Placental epithelial cell (primary cell): ENCODE results near the gene TIPARP. TPM values are rescaled to one million over a fixed set of nuclear protein-coding genes. Genes with fewer than 3 reads are reported as not detected.

Source experiments
- total RNA-seq: library from RNA; depleted of rRNA; stranded (reverse); fragments of >200 nt; gene quantifications from 2 replicates; pipeline ENCODE4 v1.2.3, GENCODE V29; 2012

The TIPARP gene, protein sequence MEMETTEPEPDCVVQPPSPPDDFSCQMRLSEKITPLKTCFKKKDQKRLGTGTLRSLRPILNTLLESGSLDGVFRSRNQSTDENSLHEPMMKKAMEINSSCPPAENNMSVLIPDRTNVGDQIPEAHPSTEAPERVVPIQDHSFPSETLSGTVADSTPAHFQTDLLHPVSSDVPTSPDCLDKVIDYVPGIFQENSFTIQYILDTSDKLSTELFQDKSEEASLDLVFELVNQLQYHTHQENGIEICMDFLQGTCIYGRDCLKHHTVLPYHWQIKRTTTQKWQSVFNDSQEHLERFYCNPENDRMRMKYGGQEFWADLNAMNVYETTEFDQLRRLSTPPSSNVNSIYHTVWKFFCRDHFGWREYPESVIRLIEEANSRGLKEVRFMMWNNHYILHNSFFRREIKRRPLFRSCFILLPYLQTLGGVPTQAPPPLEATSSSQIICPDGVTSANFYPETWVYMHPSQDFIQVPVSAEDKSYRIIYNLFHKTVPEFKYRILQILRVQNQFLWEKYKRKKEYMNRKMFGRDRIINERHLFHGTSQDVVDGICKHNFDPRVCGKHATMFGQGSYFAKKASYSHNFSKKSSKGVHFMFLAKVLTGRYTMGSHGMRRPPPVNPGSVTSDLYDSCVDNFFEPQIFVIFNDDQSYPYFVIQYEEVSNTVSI
- total RNA-seq: 18.5 and 55.5 TPM in 2 replicates

DNA sequence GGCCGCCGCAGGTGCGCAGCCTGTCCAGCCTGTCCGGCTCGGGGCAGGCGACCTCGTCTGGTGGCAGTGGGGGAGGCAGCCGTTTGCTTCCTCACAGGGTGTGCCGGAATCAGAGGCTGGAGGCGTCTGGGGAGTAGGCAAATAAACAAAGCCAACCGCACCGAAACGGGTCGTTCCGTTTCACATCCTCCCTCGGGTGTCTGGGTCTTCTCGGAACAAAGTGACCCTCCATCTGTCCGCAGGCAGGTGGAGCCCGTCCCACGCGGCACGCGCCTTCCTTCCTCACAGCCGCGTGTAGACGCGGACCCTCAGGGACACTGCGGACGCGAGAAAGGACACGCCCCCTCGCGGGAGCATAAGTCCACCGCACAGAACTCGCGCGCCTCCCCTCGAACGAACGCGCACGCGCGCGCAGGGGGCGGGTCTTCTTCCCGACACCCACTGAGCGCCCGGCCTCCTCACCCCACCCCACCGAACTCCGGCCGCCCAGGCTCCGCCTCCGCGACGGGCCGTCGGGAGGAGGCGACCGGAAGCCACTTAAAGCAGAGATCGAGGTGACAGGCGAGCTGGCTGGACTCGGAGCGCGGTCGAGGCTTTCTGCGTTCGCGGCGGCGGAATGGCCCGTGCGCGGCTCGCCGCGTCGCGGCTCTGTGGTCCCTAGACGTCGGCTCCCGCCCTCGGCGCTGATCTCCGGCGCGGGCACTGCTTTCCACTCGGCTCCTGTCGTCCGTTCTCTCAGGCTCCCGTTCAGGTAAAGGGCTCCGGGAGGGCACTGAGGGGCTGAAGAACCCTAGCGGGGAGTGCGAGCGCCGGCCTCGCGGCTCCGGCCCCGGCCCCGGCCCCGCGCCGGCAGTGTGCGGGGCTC, at the start of gene TIPARP:
Gene TIPARP, plus strand, starts transcription at position 545 of the 865 bp plus-strand sequence. CDS start 3,108 bp downstream, outside the sequence.

Other genes with a start within 250 kb of the TIPARP start
- 98.5 and 328 TPM in 2 replicates for gene SSR3, start 119.5 kb upstream of the TIPARP start, total RNA-seq
- 1.4 and 1.6 TPM in 2 replicates for gene LEKR1, start 151.8 kb downstream of the TIPARP start, total RNA-seq